Breast epithelium (tissue), 3 donors: ENCODE results near the gene BCL11B.

Source experiments
- POLR2A ChIP-seq: fragments of 450-650 bp; IDR thresholded peaks from one replicate; pipeline ENCODE4 v1.6.1; 2016; ENCODE audit warnings: antibody characterized with exemption, mild to moderate bottlenecking, moderate library complexity
- POLR2AphosphoS5 ChIP-seq, 3 donors: sonication (generic); formaldehyde crosslinking; IDR thresholded peaks; one replicate each; pipeline ENCODE4 v1.6.1; 2017; ENCODE audit warnings: antibody characterized with exemption in 3 of 3
- TF ChIP-seq, protein P1 (sequence below), 3 donors: fragments of 450-650 bp; IDR thresholded peaks; one replicate each; pipeline ENCODE4 v1.5.1; 2016 to 2017; ENCODE audit warnings: antibody characterized with exemption in 3 of 3, mild to moderate bottlenecking in 3 of 3, moderate library complexity in 3 of 3

DNA sequence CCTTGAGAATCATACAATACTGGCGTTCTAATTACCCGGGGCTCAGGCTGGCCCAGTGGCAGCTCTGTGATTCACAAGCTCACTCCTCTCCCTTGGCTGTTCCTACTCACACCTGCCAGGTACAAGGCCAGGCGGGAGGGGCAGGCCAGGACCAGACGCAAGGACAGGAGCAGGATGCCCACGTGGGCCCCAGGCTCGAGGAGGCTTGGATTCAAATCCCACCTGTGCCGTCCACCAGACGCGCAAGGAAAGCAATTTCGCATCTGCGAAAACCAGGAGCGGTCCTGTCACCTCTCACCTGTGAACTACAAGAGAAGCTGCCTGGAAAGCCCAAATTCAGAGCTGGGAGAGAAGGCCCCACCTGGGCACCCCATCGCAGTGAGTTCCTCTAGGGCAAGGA, 50.6 kb downstream of the BCL11B start:
- TF ChIP-seq POLR2A (no peak), POLR2AphosphoS5 (IDR thresholded peaks at IDR 0.05) (no peak)
- TF ChIP-seq, protein P1, sequence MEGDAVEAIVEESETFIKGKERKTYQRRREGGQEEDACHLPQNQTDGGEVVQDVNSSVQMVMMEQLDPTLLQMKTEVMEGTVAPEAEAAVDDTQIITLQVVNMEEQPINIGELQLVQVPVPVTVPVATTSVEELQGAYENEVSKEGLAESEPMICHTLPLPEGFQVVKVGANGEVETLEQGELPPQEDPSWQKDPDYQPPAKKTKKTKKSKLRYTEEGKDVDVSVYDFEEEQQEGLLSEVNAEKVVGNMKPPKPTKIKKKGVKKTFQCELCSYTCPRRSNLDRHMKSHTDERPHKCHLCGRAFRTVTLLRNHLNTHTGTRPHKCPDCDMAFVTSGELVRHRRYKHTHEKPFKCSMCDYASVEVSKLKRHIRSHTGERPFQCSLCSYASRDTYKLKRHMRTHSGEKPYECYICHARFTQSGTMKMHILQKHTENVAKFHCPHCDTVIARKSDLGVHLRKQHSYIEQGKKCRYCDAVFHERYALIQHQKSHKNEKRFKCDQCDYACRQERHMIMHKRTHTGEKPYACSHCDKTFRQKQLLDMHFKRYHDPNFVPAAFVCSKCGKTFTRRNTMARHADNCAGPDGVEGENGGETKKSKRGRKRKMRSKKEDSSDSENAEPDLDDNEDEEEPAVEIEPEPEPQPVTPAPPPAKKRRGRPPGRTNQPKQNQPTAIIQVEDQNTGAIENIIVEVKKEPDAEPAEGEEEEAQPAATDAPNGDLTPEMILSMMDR (IDR thresholded peaks at IDR 0.05), result no peak
